NCI-H2107 (cell line): Measurements from ENCODE around the gene HAGH.

Experiments used
- DNase-seq: peaks from one replicate; lab custom pipeline; 2025; lab: John Stamatoyannopoulos, UW

The HAGH gene

GRCh38 chr16:1773703-1774447 lies 52.8 kb downstream of the HAGH start:
- no peak for DNase-seq

DNA sequence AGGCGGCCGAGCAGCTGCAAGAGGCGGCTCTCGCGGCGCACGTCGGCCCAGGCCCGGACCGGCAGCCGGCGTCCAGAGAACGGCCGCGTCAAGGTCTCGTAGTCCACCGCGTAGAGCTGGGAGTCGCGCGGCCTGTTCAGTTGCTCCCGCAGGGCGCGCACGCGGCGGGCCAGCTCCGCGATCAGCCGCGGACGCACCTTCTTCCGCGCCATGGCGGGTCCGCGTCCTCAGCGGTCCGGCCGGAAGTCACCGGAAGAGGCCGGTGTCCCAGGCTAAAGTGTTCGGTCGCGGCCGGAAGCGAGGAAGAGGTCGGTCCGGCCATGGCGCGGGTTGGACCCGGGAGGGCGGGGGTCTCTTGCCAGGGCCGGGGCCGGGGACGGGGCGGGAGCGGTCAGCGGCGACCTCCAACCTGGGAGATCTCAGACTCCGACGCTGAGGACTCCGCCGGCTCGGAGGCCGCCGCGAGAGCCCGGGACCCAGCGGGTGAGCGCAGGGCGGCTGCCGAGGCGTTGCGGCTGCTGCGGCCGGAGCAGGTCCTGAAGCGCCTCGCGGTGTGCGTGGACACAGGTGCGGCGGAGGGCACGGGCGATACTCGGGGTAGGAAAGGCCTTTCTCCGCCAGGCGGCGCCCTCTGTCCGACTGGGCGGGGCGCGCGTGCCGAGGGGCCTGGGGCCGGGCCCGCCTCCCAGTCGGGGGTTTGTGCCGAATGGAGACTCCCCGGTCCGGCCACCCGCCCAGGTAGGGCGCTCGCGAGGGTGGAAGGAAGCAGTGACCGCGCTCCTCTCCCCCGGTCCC lies 53.5 kb downstream of the HAGH start, which contains the start of gene MRPS34:
TSS of gene MRPS34 (minus strand) at position 227 of the 795 bp plus-strand sequence. CDS start at position 212, 15 bp downstream.
- DNase-seq, result peak; percentile 85

DNA sequence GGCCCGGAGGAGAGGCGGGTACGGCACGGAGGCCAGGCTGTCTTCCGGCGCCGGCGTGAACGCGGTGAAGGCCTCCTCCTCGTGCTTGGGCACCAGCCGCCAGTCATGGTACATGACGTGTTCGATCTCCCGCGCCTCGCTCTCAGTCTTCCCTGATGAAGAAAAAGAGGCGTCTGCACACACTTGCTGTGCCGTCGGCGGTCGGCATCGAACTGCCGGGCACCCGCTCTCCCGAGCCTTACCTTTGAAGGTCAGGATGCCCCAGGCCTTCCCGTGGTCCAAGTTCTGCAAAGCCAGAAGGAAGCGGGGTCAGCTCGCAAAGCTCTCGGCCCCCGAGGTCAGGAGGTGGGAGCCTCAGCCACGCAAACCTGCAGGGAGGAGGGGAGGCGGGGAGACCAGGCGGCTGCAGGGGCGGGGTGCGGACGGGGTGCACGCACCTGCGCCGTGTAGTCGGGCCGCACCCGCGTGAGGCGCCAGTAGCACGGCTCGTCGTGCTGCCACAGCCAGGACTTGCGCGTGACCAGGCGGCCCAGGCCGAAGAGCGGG lies 54.2 kb downstream of the HAGH start, which contains the start of gene EME2:
TSS of gene EME2 (plus strand) at position 449 of the 546 bp plus-strand sequence. CDS start 418 bp downstream, outside the sequence.
- no peak for DNase-seq

- DNase-seq, result no peak
Measured at GRCh38 chr16:1771864-1772361, 54.7 kb downstream of the HAGH start.

- DNase-seq, result no peak
Measured at GRCh38 chr16:1771188-1771863, 55.3 kb downstream of the HAGH start, which contains the start of gene NME3. Gene NME3 (minus strand): TSS chr16:1771543. CDS start chr16:1771534, 9 bp downstream.

GRCh38 chr16:1770328-1771187 lies 56.1 kb downstream of the HAGH start:
- DNase-seq, result peak; percentile 71

DNA sequence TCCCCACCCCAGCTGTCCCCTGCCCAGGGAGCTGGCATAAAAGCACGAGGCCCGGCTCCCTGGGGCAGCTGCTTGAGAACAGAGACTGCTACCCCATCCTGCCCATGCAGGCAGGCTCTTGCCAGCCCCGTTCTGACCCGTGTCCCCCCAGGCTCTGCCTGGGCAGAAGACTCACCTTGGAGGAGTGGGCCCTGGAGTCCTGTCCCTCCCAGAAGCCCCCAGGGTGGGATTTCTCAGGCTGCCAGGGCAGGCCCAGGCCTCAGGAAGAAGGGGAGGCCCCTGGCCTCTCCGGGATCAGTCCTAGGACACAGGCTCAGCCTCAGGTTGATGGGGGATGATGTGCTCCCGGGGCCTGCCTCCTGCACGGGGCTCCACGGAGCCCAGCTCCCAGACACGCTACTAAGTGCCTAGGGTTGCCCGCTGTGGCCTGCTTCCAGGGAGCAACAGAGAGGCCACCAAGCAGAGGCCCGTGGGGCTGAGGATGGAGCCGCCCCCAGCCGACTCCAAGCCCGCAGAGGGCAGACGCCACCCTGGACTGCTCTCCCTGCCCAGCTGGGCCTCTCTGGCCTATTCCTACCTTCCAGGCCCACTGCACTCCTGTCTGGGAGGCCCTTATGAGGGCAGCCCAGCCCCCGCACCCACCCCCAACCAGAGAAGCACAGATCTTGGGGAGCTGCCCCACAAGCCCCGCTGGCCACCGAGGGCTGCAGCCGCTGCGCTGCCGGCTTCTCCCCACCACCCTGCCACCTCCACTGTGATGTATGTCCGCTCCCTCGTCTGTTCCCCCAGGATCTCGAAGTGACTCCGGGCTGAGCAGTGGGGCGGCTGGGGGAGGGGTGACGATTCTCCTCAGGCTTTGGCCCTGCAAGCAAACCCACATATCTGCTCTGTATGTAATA lies 57.0 kb downstream of the HAGH start:
- no peak for DNase-seq

GRCh38 chr16:1768767-1769401 lies 57.7 kb downstream of the HAGH start:
- no peak for DNase-seq

DNA sequence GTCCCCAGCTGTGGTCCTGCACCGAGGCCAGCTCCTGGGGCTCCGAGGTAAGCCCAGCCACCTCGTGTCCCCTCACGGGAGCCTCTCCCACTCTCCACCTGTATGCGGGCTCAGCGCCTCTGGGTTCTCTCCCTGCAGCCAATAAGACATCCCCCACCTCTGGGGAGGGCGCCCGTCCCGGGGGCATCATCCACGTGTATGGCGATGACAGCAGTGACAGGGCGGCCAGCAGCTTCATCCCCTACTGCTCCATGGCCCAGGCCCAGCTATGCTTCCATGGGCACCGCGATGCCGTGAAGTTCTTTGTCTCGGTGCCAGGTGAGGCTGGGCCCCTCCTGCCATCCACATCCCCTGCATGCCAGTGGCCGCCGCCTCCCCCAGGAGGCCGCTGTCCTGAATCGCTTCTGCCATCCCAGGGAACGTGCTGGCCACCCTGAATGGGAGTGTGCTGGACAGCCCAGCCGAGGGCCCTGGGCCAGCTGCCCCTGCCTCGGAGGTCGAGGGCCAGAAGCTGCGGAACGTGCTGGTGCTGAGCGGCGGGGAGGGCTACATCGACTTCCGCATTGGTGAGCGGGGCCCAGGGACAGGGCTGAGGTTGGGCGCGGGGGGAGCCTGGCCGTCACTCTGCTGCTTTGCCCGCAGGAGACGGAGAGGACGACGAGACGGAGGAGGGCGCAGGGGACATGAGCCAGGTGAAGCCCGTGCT lies 58.4 kb downstream of the HAGH start:
- no peak for DNase-seq

- DNase-seq, result no peak
Measured at GRCh38 chr16:1767116-1767994, 59.3 kb downstream of the HAGH start.

DNA sequence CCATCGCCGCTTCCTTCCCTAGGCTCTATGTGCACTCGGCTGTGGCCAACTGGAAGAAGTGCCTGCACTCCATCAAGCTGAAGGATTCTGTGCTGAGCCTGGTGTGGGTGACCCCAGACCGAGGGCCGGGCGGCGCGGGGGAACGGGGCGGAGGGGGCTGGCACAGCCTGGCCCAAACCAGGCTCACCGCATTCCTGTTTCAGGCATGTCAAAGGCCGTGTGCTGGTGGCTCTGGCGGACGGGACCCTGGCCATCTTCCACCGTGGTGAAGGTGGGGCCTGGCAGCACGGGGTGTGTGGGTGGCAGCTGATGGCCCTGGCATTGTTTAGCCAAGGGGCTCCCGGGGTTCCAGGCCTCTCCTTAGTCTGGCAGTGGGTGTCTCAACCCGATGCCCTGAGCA lies 59.9 kb downstream of the HAGH start:
- DNase-seq, result no peak

DNA sequence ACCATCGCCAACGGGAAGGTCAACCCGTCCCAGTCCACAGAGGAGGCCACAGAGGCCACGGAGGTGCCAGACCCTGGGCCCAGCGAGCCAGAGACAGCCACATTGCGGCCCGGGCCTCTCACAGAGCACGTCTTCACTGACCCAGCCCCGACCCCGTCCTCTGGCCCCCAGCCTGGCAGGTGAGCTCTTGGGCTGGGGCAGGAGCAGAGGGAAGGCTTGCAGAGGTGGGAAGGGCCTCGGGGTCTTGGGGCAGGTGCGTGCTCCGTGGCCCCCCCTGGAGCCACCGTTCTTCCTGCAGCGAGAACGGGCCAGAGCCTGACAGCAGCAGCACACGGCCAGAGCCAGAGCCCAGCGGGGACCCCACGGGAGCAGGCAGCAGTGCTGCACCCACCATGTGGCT lies 60.4 kb downstream of the HAGH start:
- no peak for DNase-seq

- no peak for DNase-seq
Measured at GRCh38 chr16:1765826-1766225, 60.8 kb downstream of the HAGH start.

GRCh38 chr16:1764971-1765370 lies 61.7 kb downstream of the HAGH start:
- no peak for DNase-seq

DNA sequence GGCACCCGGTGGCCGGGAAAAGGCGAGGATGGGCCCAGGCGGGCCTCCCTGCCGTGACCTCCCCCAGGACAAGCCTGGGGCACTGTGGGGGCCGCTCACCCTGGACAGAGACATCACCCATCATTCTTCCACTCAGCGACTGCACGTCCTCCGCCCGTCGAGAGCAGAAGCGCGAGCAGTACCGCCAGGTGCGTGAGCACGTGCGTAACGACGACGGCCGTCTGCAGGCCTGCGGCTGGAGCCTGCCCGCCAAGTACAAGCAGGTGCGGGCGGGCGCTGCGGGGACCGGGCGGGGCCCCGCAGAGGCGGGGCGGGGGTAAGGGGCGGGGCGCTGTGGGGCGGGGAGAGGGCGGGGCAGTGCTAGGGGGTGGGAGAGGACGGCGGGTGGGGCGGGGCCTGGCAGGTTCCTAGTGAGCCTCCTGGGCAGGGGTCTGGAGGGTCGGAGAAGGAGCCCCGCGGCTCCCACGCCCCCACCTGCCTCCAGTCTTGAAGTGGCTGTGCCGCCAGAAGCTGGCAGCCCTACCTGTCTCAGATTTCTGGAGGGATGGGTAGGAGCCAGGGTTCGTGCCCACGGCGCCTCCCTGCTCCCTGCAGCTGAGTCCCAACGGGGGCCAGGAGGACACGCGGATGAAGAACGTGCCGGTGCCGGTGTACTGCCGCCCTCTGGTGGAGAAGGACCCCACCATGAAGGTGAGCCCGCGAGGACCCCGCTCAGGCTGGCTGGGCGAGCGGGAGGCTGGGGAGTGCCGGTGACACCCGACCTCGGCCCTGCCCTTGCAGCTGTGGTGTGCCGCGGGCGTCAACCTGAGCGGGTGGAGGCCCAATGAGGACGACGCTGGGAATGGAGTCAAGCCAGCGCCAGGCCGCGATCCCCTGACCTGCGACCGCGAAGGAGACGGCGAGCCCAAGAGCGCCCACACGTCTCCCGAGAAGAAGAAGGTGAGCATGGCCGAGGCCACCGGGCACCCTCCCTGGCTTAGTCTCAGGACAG lies 62.8 kb downstream of the HAGH start:
- no peak for DNase-seq

DNA sequence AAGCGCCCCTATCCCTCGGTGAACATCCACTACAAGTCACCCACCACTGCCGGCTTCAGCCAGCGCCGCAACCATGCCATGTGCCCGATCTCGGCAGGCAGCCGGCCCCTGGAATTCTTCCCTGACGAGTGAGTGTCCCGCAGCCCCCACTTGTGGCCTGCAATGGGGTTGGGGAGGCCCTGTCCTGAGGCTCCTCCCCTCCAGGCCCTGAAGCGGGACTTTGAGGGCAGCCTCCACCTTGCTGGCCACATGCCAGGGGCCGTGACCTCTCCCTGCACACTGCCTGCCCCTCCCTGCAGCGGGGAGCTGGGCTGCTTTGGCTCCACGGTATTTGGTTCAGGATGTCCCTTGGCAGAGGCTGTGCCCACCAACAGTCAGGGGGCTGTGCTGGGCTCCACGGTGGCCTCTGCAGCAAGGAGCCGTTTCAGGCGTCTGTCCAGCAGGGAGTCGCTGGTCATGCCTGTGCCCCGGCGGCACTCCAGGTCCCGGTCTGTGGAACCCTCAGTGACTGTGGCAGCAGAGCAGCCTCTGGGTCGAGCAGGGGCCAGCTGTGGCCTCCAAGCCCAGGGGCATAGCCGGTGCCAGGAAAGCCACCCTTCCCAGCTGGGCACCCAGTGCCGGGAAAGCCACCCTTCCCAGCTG lies 63.6 kb downstream of the HAGH start:
- DNase-seq, result no peak
